ENCODE measurements around the gene FOXB1. TPM values are rescaled to one million over a fixed set of nuclear protein-coding genes. Genes with fewer than 3 reads are reported as not detected.

The FOXB1 gene
- polyA plus RNA-seq, 1 donor from 2014 or later: not detected

DNA sequence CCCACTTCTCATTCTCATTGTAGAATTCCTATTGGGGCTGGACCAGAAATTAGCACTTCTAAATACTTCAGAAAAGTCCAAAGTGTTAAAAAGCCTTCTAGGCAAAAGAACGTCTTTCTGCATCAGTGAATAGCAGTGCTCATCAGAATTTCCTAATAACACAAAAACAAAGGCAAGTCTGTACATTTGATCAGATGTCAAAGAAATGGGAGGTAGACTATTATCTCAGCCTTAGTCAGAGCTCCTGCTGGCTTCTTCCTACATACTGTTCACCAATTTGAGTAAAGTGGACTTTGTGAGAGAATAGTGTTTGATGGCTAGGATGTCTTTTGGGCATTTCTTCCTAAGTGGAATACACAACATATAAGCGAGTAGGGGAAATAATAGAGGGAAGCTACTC lies 48.7 kb downstream of the FOXB1 start:
- Histone ChIP-seq H2AFZ (ENCODE audit: low read depth, low read length) (no peak overlapping the region), H3K9me3 (ENCODE audit: low read length) (no peaks in the 10 kb centered on the region), H3K4me2 (ENCODE audit: low read length) (no peak overlapping the region), H3K79me2 (replicated peaks; ENCODE audit: insufficient read depth, low read length) (no peaks in the 10 kb centered on the region), H3F3A (ENCODE audit: insufficient read depth, low read length, poor library complexity, severe bottlenecking) (no peaks in the 10 kb centered on the region), H3K27ac (ENCODE audit: low read length) (no peak overlapping the region), H4K20me1 (ENCODE audit: insufficient read depth) (no peaks in the 10 kb centered on the region), H3K9ac (ENCODE audit: low read length) (no peak overlapping the region), H3K27me3 (ENCODE audit: insufficient read depth, low read depth, low read length) (no peaks in the 10 kb centered on the region), H3K4me3 (ENCODE audit: low read length) (no peak overlapping the region), H3K36me3 (ENCODE audit: insufficient read depth, low read length) (no peaks in the 10 kb centered on the region), H3K9me2 (ENCODE audit: insufficient read depth, low read length) (no peaks in the 10 kb centered on the region)
- TF ChIP-seq, protein P1, sequence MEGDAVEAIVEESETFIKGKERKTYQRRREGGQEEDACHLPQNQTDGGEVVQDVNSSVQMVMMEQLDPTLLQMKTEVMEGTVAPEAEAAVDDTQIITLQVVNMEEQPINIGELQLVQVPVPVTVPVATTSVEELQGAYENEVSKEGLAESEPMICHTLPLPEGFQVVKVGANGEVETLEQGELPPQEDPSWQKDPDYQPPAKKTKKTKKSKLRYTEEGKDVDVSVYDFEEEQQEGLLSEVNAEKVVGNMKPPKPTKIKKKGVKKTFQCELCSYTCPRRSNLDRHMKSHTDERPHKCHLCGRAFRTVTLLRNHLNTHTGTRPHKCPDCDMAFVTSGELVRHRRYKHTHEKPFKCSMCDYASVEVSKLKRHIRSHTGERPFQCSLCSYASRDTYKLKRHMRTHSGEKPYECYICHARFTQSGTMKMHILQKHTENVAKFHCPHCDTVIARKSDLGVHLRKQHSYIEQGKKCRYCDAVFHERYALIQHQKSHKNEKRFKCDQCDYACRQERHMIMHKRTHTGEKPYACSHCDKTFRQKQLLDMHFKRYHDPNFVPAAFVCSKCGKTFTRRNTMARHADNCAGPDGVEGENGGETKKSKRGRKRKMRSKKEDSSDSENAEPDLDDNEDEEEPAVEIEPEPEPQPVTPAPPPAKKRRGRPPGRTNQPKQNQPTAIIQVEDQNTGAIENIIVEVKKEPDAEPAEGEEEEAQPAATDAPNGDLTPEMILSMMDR (IDR thresholded peaks at IDR 0.05; ENCODE audit: poor library complexity, severe bottlenecking): no peak
- TF ChIP-seq EZH2 (IDR thresholded peaks at IDR 0.05; ENCODE audit: borderline replicate concordance, insufficient read depth, low read length, poor library complexity, severe bottlenecking) (no peak), RAD21 (conservative IDR thresholded peaks at IDR 0.05) (no peak), SMC3 (conservative IDR thresholded peaks at IDR 0.05; ENCODE audit: poor library complexity) (no peak), EP300 (conservative IDR thresholded peaks at IDR 0.05; ENCODE audit: poor library complexity, severe bottlenecking) (no peak), MXI1 (conservative IDR thresholded peaks at IDR 0.05; ENCODE audit: poor library complexity, severe bottlenecking) (no peak), POLR2AphosphoS5 (IDR thresholded peaks at IDR 0.05) (no peak), TAF1 (IDR thresholded peaks at IDR 0.05; ENCODE audit: low read depth) (no peak)
- TF ChIP-seq, protein P2, sequence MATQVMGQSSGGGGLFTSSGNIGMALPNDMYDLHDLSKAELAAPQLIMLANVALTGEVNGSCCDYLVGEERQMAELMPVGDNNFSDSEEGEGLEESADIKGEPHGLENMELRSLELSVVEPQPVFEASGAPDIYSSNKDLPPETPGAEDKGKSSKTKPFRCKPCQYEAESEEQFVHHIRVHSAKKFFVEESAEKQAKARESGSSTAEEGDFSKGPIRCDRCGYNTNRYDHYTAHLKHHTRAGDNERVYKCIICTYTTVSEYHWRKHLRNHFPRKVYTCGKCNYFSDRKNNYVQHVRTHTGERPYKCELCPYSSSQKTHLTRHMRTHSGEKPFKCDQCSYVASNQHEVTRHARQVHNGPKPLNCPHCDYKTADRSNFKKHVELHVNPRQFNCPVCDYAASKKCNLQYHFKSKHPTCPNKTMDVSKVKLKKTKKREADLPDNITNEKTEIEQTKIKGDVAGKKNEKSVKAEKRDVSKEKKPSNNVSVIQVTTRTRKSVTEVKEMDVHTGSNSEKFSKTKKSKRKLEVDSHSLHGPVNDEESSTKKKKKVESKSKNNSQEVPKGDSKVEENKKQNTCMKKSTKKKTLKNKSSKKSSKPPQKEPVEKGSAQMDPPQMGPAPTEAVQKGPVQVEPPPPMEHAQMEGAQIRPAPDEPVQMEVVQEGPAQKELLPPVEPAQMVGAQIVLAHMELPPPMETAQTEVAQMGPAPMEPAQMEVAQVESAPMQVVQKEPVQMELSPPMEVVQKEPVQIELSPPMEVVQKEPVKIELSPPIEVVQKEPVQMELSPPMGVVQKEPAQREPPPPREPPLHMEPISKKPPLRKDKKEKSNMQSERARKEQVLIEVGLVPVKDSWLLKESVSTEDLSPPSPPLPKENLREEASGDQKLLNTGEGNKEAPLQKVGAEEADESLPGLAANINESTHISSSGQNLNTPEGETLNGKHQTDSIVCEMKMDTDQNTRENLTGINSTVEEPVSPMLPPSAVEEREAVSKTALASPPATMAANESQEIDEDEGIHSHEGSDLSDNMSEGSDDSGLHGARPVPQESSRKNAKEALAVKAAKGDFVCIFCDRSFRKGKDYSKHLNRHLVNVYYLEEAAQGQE (IDR thresholded peaks at IDR 0.05; ENCODE audit: borderline replicate concordance): no peak

DNA sequence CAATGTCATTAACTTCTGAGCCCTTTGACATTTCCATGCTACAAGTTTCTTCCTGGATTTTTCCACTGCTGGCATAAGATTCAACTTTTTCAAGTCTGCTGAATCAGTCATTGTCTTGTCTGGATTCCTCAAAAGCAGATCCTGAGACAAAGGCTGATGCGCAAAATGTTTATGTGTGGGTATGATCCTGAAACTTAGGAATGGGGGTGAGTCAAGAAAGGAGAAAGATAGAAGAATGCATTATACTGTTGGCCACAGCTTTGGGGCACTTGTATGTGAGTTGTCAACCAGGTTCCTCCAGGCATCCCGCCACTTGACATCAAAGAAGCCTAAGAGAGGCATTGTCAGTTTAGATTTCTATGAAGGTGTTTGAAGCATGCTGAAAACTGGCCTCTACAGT lies 50.4 kb downstream of the FOXB1 start:
- no peaks in the 10 kb centered on the region for H3K36me3 ChIP-seq (ENCODE audit: insufficient read depth, low read length)
- no peak overlapping the region for H2AFZ ChIP-seq (ENCODE audit: low read depth, low read length)

More for the DNA sequence above, 50.4 kb downstream of the FOXB1 start:
- H3K4me3 ChIP-seq (ENCODE audit: low read length): no peak overlapping the region
- no peaks in the 10 kb centered on the region for H3K9me3 ChIP-seq (ENCODE audit: low read length)
- TF ChIP-seq RAD21 (conservative IDR thresholded peaks at IDR 0.05) (no peak), EZH2 (IDR thresholded peaks at IDR 0.05; ENCODE audit: borderline replicate concordance, insufficient read depth, low read length, poor library complexity, severe bottlenecking) (no peak), EP300 (conservative IDR thresholded peaks at IDR 0.05; ENCODE audit: poor library complexity, severe bottlenecking) (no peak), MXI1 (conservative IDR thresholded peaks at IDR 0.05; ENCODE audit: poor library complexity, severe bottlenecking) (no peak), SMC3 (conservative IDR thresholded peaks at IDR 0.05; ENCODE audit: poor library complexity) (no peak), POLR2AphosphoS5 (IDR thresholded peaks at IDR 0.05) (no peak), TAF1 (IDR thresholded peaks at IDR 0.05; ENCODE audit: low read depth) (no peak)
- TF ChIP-seq, protein P2 (IDR thresholded peaks at IDR 0.05; ENCODE audit: borderline replicate concordance): no peak
- TF ChIP-seq, protein P1 (IDR thresholded peaks at IDR 0.05; ENCODE audit: poor library complexity, severe bottlenecking): no peak
- no peaks in the 10 kb centered on the region for H3K79me2 ChIP-seq (replicated peaks; ENCODE audit: insufficient read depth, low read length)
- H3K9me2 ChIP-seq (ENCODE audit: insufficient read depth, low read length): no peaks in the 10 kb centered on the region
- no peak overlapping the region for H3K4me2 ChIP-seq (ENCODE audit: low read length)
- H3K27ac ChIP-seq (ENCODE audit: low read length): no peak overlapping the region
- H3K27me3 ChIP-seq (ENCODE audit: insufficient read depth, low read depth, low read length): no peaks in the 10 kb centered on the region
- H3F3A ChIP-seq (ENCODE audit: insufficient read depth, low read length, poor library complexity, severe bottlenecking): no peaks in the 10 kb centered on the region
- H4K20me1 ChIP-seq (ENCODE audit: insufficient read depth): no peaks in the 10 kb centered on the region
- H3K9ac ChIP-seq (ENCODE audit: low read length): no peak overlapping the region
